SU-DHL-6 (cell line): Measurements from ENCODE around the gene NAV1.
"Not testable (repeated sequence)": the region's sequence is repeated elsewhere in the genome, so short reads cannot be mapped to it uniquely, and the experiment has no call there.

ENCODE experiments used
- H2AFZ ChIP-seq: fragments of 200-600 bp; sonication (generic); 2 replicates; pipeline ENCODE4 v1.6.1; 2014; ENCODE audit warnings: low read depth, mild to moderate bottlenecking, moderate library complexity, mixed read lengths, antibody characterized with exemption, low read length; ENCODE audit not compliant: severe bottlenecking
- H3F3A ChIP-seq: fragments of 200-600 bp; shearing (Covaris generic); 2 replicates; pipeline ENCODE4 v1.6.0; 2016; ENCODE audit warnings: antibody characterized with exemption, mild to moderate bottlenecking; ENCODE audit not compliant: insufficient read depth
- H3K27ac ChIP-seq: fragments of 200-600 bp; sonication (generic); 2 replicates; pipeline ENCODE4 v1.5.1; 2016; ENCODE audit warnings: low read depth, mild to moderate bottlenecking, low read length, moderate library complexity, mixed read lengths
- H3K27me3 ChIP-seq: fragments of 200-600 bp; sonication (generic), shearing (Covaris generic); 2 replicates; pipeline ENCODE4 v1.6.0; 2014; ENCODE audit warnings: mild to moderate bottlenecking, low read length
- H3K36me3 ChIP-seq: fragments of 200-600 bp; sonication (generic); 2 replicates; pipeline ENCODE4 v1.6.1; 2014; ENCODE audit warnings: mild to moderate bottlenecking, low read length, mixed read lengths
- H3K4me2 ChIP-seq: fragments of 300-600, 200-600 bp; shearing (Covaris generic), sonication (generic); 2 replicates; pipeline ENCODE4 v1.6.0; 2014; ENCODE audit warnings: low read length, low read depth, mild to moderate bottlenecking; ENCODE audit not compliant: poor library complexity, severe bottlenecking
- H3K4me3 ChIP-seq: fragments of 200-600 bp; sonication (generic); 2 replicates; pipeline ENCODE4 v1.5.1; 2014; ENCODE audit warnings: antibody characterized with exemption, low read length, mild to moderate bottlenecking, mixed read lengths; ENCODE audit not compliant: insufficient read depth, poor library complexity, severe bottlenecking
- H3K79me2 ChIP-seq: fragments of 200-600 bp; sonication (generic); 2 replicates; pipeline ENCODE4 v1.6.1; 2014; ENCODE audit warnings: mild to moderate bottlenecking, low read length, moderate library complexity; ENCODE audit not compliant: insufficient read depth
- H3K9ac ChIP-seq: fragments of 200-600 bp; sonication (generic); 2 replicates; pipeline ENCODE4 v1.7.0; 2014; ENCODE audit warnings: mild to moderate bottlenecking, low read length
- H3K9me2 ChIP-seq: fragments of 200-600 bp; sonication (generic); replicated peaks from 2 replicates; pipeline ENCODE4 v1.6.1; 2014; ENCODE audit warnings: low read length; ENCODE audit not compliant: insufficient read depth
- H3K9me3 ChIP-seq: fragments of 200-600 bp; sonication (generic); 2 replicates; pipeline ENCODE4 v1.6.1; 2014; ENCODE audit warnings: low read length, mixed read lengths; ENCODE audit not compliant: insufficient read depth
- H4K20me1 ChIP-seq: fragments of 200-600 bp; sonication (generic); 2 replicates; pipeline ENCODE4 v1.6.1; 2014; ENCODE audit warnings: low read depth, mild to moderate bottlenecking, antibody characterized with exemption, low read length, moderate library complexity, mixed read lengths
- EZH2phosphoT487 ChIP-seq: fragments of 200-600 bp; sonication (generic), shearing (Covaris generic); conservative IDR thresholded peaks from 2 replicates; pipeline ENCODE4 v1.6.1; 2018; ENCODE audit warnings: mild to moderate bottlenecking, antibody characterized with exemption, low read length, moderate library complexity, mixed read lengths
- TF ChIP-seq, protein P1 (sequence below): fragments of 200-600 bp; sonication (generic); IDR thresholded peaks from one replicate; pipeline ENCODE4 v1.5.1; 2017; ENCODE audit warnings: antibody characterized with exemption, mild to moderate bottlenecking, low read length, moderate library complexity; ENCODE audit not compliant: insufficient read depth, poor library complexity, severe bottlenecking

NAV1 gene

DNA sequence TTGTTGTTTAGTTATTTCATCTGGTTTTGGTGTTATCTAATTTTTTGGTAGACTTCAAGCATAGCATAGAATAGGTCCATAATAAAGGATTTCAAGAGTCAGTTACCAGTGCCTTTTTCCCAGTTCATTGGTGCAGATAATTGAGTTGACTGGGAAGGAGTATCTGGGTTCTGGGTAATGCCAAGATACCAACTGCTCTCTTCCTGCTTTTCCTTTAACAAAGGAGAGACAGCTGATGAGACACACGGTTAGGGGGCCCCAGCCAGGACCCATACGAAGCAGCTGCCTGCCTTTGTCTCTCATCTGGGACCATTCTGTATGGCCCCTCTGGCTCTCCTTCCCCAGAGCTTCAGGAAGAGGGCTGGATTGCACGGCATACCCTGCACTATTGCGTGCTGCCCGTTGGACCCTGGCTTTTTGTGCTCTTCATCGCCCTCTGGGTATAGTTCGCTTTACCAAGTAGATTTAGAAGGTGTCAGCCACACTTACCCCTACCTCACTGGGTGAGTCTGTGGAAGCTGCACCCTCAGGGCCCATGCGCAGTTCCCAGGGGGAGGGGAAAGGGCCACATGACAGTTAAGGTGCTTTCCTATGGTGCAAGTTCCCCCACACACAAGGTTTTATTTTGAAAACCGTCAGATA lies 7.0 kb downstream of the NAV1 start:
- Histone ChIP-seq H3K9me3 (no peaks in the 10 kb centered on the region), H3K27me3 (0 out of 2 replicates have a peak, but pooled peaks cover 3% of the 10 kb centered on the region), H2AFZ (no peak overlapping the region), H3K27ac (no peak overlapping the region), H3K9me2 (no peaks in the 10 kb centered on the region), H3K4me2 (no peak overlapping the region), H3K36me3 (no peaks in the 10 kb centered on the region), H3F3A (no peaks in the 10 kb centered on the region), H3K9ac (no peak overlapping the region), H4K20me1 (no peaks in the 10 kb centered on the region), H3K79me2 (no peaks in the 10 kb centered on the region), H3K4me3 (no peak overlapping the region)
- TF ChIP-seq, protein P1, sequence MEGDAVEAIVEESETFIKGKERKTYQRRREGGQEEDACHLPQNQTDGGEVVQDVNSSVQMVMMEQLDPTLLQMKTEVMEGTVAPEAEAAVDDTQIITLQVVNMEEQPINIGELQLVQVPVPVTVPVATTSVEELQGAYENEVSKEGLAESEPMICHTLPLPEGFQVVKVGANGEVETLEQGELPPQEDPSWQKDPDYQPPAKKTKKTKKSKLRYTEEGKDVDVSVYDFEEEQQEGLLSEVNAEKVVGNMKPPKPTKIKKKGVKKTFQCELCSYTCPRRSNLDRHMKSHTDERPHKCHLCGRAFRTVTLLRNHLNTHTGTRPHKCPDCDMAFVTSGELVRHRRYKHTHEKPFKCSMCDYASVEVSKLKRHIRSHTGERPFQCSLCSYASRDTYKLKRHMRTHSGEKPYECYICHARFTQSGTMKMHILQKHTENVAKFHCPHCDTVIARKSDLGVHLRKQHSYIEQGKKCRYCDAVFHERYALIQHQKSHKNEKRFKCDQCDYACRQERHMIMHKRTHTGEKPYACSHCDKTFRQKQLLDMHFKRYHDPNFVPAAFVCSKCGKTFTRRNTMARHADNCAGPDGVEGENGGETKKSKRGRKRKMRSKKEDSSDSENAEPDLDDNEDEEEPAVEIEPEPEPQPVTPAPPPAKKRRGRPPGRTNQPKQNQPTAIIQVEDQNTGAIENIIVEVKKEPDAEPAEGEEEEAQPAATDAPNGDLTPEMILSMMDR: no peak
- TF ChIP-seq EZH2phosphoT487: no peak

DNA sequence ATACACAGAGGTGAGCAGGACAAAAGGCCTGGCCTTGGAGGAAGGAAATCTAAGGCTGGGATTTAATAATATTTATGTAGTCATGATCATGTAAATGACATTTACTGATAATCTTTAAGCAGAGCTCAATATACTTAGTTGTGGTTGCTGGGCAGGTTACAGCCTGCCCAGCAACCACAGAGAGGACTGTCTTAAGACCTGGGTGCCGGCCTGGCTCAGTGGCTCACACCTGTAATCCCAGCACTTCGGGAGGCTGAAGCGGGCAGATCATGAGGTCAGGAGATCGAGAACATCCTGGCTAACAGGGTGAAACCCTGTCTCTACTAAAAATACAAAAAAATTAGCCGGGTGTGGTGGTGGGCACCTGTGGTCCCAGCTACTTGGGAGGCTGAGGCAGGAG lies 10.6 kb downstream of the NAV1 start:
- not testable (repeated sequence) for H3K79me2 ChIP-seq, H3K4me2 ChIP-seq, H4K20me1 ChIP-seq, H3K9me2 ChIP-seq, H3K36me3 ChIP-seq, H3K27me3 ChIP-seq, H3K9ac ChIP-seq, H3K9me3 ChIP-seq, H2AFZ ChIP-seq, H3K27ac ChIP-seq, H3F3A ChIP-seq, H3K4me3 ChIP-seq

DNA sequence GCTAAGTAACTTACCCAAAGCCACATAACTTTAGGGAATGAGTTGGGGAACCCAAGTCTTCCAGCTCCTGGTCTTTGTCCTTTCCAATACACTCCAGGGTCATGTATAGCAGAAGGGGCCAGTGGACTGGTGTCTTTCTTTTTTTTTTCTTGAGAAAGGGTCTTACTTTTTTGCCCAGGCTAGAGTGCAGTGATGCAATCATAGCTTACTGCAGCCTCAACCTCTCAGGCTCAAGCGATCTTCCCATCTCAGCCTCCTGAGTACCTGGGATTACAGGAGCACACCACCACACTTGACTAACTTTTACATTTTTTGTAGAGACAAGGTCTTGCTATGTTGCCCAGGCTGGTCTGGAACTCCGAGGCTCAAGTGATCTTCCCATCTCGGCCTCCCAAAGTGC lies 12.2 kb downstream of the NAV1 start:
- Histone ChIP-seq H3K4me2 (no peak overlapping the region), H3K4me3 (no peak overlapping the region), H3K27ac (no peak overlapping the region), H3K27me3 (no peaks in the 10 kb centered on the region), H3K9ac (no peak overlapping the region), H3K9me3 (no peaks in the 10 kb centered on the region), H3F3A (no peaks in the 10 kb centered on the region), H4K20me1 (no peaks in the 10 kb centered on the region), H3K9me2 (no peaks in the 10 kb centered on the region), H2AFZ (no peak overlapping the region), H3K79me2 (no peaks in the 10 kb centered on the region), H3K36me3 (no peaks in the 10 kb centered on the region)
- no peak for TF ChIP-seq EZH2phosphoT487
- TF ChIP-seq, protein P1: no peak

DNA sequence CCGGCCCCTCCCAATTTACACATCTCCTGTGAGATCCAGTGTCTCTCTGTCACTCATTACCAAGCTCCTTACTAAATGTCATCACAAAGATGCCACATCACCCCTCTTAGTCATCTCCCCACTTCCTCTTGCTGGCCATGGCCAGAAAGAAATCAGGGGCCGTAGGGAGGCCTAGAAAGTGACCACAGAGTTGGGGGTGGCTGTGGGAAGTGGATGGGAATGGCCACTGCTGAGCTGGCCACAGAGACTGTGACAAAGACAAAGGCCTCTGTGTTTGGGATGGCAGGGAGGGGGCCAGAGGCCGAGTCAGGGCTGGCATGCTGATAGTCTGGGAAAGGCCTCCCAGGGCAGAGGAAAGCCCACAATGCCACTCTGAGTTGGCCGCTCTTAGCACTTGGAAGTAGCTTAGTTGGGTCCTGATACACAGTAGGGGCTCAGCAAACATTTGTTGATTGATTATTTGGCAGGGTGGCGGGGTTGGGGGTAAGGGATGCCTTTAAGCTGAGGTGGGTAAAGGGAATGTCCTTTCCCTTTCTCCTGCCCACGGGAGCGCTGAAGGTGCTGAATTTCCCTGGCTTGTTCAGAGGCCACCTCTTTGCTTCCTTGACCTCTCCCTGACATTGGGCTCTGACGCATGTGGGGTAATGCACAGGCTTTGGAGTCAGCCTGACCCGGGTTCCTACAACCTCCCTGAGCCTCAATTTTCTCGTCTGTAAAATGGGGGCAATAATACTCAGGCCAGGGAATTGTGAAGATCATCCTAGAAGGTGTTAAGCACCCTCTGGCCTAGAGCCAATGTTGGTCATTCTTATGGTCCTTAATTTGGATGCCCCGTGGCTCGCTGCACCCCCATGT lies 13.2 kb downstream of the NAV1 start:
- no peaks in the 10 kb centered on the region for H4K20me1 ChIP-seq
- no peaks in the 10 kb centered on the region for H3K9me2 ChIP-seq
- H3K9ac ChIP-seq: no peak overlapping the region
- no peak overlapping the region for H3K4me2 ChIP-seq
- H3K79me2 ChIP-seq: no peaks in the 10 kb centered on the region
- no peak overlapping the region for H2AFZ ChIP-seq
- H3K27ac ChIP-seq: no peak overlapping the region
- no peak for TF ChIP-seq EZH2phosphoT487
- TF ChIP-seq, protein P1: no peak
- H3K27me3 ChIP-seq: no peaks in the 10 kb centered on the region
- H3K9me3 ChIP-seq: no peaks in the 10 kb centered on the region
- H3K4me3 ChIP-seq: no peak overlapping the region
- no peaks in the 10 kb centered on the region for H3K36me3 ChIP-seq
- H3F3A ChIP-seq: no peaks in the 10 kb centered on the region
